Mesendoderm (in vitro differentiated cells): ENCODE results near the gene TNFRSF1B.

Source experiments
- DNase-seq: peaks from one replicate; pipeline ENCODE4 v3.0.0; 2013
- H2AK5ac ChIP-seq: 2 replicates; pipeline ENCODE4 v1.6.1; 2013; ENCODE audit warnings: low read length, inconsistent platforms
- H2BK120ac ChIP-seq: 2 replicates; pipeline ENCODE4 v1.6.1; 2013; ENCODE audit warnings: low read depth, mild to moderate bottlenecking, low read length, moderate library complexity, mixed read lengths
- H2BK15ac ChIP-seq: replicated peaks from 2 replicates; pipeline ENCODE4 v1.6.1; 2013; ENCODE audit warnings: low read depth, mild to moderate bottlenecking, moderate library complexity
- H2BK5ac ChIP-seq: 2 replicates; pipeline ENCODE4 v1.6.1; 2013; ENCODE audit warnings: low read length, inconsistent platforms
- H3K18ac ChIP-seq: 2 replicates; pipeline ENCODE4 v1.6.1; 2013; ENCODE audit warnings: mild to moderate bottlenecking, low read length, mixed read lengths
- H3K23ac ChIP-seq: one replicate; pipeline ENCODE4 v1.6.1; 2013; ENCODE audit warnings: low read length
- H3K27ac ChIP-seq: 2 replicates; pipeline ENCODE4 v1.5.1; 2013; ENCODE audit warnings: low read depth, mild to moderate bottlenecking, inconsistent platforms, low read length, moderate library complexity
- H3K27me3 ChIP-seq: 2 replicates; pipeline ENCODE4 v1.6.1; 2013; ENCODE audit warnings: low read length, control low read depth, mild to moderate bottlenecking, inconsistent platforms; ENCODE audit not compliant: insufficient read depth, poor library complexity
- H3K36me3 ChIP-seq: 2 replicates; pipeline ENCODE4 v1.6.1; 2013; ENCODE audit warnings: low read length, inconsistent platforms; ENCODE audit not compliant: control insufficient read depth, insufficient read depth
- H3K4ac ChIP-seq: one replicate; pipeline ENCODE4 v1.6.1; 2013; ENCODE audit warnings: low read depth, mild to moderate bottlenecking, low read length, moderate library complexity
- H3K4me1 ChIP-seq: 2 replicates; pipeline ENCODE4 v1.6.1; 2013; ENCODE audit warnings: low read depth, low read length, inconsistent platforms; ENCODE audit not compliant: control insufficient read depth
- H3K4me2 ChIP-seq: 2 replicates; pipeline ENCODE4 v1.6.1; 2013; ENCODE audit warnings: low read length
- H3K4me3 ChIP-seq: 2 replicates; pipeline ENCODE4 v1.5.1; 2013; ENCODE audit warnings: mild to moderate bottlenecking, low read length
- H3K56ac ChIP-seq: one replicate; pipeline ENCODE4 v1.6.1; 2013; ENCODE audit warnings: low read length
- H3K79me1 ChIP-seq: 2 replicates; pipeline ENCODE4 v1.6.1; 2013; ENCODE audit warnings: low read length, inconsistent platforms
- H3K79me2 ChIP-seq: 2 replicates; pipeline ENCODE4 v1.6.1; 2013; ENCODE audit warnings: mild to moderate bottlenecking, low read length; ENCODE audit not compliant: control insufficient read depth, insufficient read depth
- H3K9ac ChIP-seq: 2 replicates; pipeline ENCODE4 v1.6.1; 2013; ENCODE audit warnings: low read length, inconsistent platforms
- H4K5ac ChIP-seq: one replicate; pipeline ENCODE4 v1.6.1; 2013; ENCODE audit warnings: low read length
- H4K8ac ChIP-seq: one replicate; pipeline ENCODE4 v1.6.1; 2013; ENCODE audit warnings: low read depth, mild to moderate bottlenecking, control low read depth, low read length, moderate library complexity
- WGBS: extraction: QIAGEN DNeasy Blood & Tissue Kit; methylation state at CpG from one replicate; pipeline ENCODE4 v1.1.7; 2013; ENCODE audit warnings: low lambda C conversion rate, missing lambda C conversion rate; ENCODE audit not compliant: insufficient coverage; ENCODE audit errors: extremely low coverage; 5-methylcytosine and 5-hydroxymethylcytosine counted together

TNFRSF1B gene

DNA sequence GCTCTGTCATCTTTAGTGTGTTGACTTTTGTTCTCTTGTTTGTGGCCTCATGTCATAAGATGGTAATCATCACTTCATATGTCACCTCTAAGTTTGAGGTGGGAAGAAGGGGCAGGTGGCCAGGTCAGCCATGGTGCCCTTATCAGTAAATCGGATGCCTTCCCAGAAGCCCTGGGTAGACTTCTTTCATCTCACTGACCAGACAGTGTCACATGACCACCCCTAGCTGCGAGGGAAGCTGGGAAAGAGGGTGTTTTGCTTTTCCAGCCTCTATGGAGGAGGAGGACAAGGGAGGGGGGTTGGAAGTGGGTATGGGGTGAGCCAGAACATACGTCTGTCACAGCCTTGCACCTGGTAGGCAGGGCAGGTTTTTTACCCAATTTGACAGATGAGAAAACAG, 28.6 kb downstream of the TNFRSF1B start:
- H3K4me3 ChIP-seq: no peak overlapping the region
- no peaks in the 10 kb centered on the region for H3K4me1 ChIP-seq
- H3K4me2 ChIP-seq: no peak overlapping the region
- H2BK15ac ChIP-seq: no peak overlapping the region
- no peak overlapping the region for H2BK5ac ChIP-seq
- no peaks in the 10 kb centered on the region for H3K79me1 ChIP-seq
- no peak overlapping the region for H3K27ac ChIP-seq
- no peak overlapping the region for H2AK5ac ChIP-seq
- H3K4ac ChIP-seq: no peak overlapping the region
- H3K27me3 ChIP-seq: no peaks in the 10 kb centered on the region
- no peaks in the 10 kb centered on the region for H3K79me2 ChIP-seq
- H3K56ac ChIP-seq: no peak overlapping the region
- H2BK120ac ChIP-seq: no peak overlapping the region
- no CpG with 5 or more reads among the region's 3 CpGs for WGBS
- H3K23ac ChIP-seq: no peak overlapping the region
- no peak overlapping the region for H3K9ac ChIP-seq
- H3K36me3 ChIP-seq: no peaks in the 10 kb centered on the region
- no peak overlapping the region for H4K5ac ChIP-seq
- no peak overlapping the region for H3K18ac ChIP-seq
- H4K8ac ChIP-seq: no peak overlapping the region
- no peak for DNase-seq

GRCh38 chr1:12196641-12197482, 30.1 kb downstream of the TNFRSF1B start:
- H2BK120ac ChIP-seq: no peak overlapping the region
- no peak overlapping the region for H3K56ac ChIP-seq
- H3K79me1 ChIP-seq: no peaks in the 10 kb centered on the region
- H3K4me2 ChIP-seq: no peak overlapping the region
- H2AK5ac ChIP-seq: no peak overlapping the region
- no peak overlapping the region for H3K4me3 ChIP-seq
- H3K4me1 ChIP-seq: no peaks in the 10 kb centered on the region
- H3K27ac ChIP-seq: no peak overlapping the region
- H3K27me3 ChIP-seq: no peaks in the 10 kb centered on the region
- H3K36me3 ChIP-seq: no peaks in the 10 kb centered on the region
- DNase-seq: peak; percentile 85
- H3K4ac ChIP-seq: no peak overlapping the region
- no peak overlapping the region for H4K5ac ChIP-seq
- H3K23ac ChIP-seq: no peak overlapping the region
- no peak overlapping the region for H3K9ac ChIP-seq
- no peak overlapping the region for H2BK5ac ChIP-seq
- no peaks in the 10 kb centered on the region for H3K79me2 ChIP-seq
- no CpG with 5 or more reads among the region's 20 CpGs for WGBS
- no peak overlapping the region for H3K18ac ChIP-seq
- H2BK15ac ChIP-seq: no peak overlapping the region
- H4K8ac ChIP-seq: no peak overlapping the region

DNA sequence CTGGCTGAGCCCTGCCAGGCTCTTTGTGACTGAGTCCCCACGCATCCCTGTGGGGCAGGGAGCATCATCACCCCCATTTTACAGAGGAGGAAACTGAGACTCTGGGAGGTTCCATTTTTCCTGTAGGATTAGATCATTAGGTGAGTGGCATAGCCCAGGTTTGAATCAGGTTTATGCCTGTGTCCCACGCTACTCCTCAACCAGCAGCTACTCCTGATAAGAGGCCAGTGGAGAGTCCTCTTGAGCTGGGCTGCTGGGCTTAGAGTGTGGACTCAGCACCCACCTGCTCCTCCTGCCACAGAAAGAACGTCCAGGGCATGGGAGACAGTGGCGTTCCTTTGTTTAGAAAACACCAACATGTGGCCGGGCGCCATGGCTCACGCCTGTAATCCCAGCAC, 30.7 kb downstream of the TNFRSF1B start:
- H3K79me2 ChIP-seq: no peaks in the 10 kb centered on the region
- H2AK5ac ChIP-seq: no peak overlapping the region
- H2BK120ac ChIP-seq: no peak overlapping the region
- no CpG with 5 or more reads among the region's 7 CpGs for WGBS
- no peak overlapping the region for H3K56ac ChIP-seq
- no peak overlapping the region for H4K5ac ChIP-seq
- H3K4me2 ChIP-seq: no peak overlapping the region
- no peaks in the 10 kb centered on the region for H3K79me1 ChIP-seq
- H2BK15ac ChIP-seq: no peak overlapping the region
- H3K36me3 ChIP-seq: no peaks in the 10 kb centered on the region
- DNase-seq: no peak
- no peak overlapping the region for H3K18ac ChIP-seq
- no peak overlapping the region for H3K4me3 ChIP-seq
- H2BK5ac ChIP-seq: no peak overlapping the region
- H3K4me1 ChIP-seq: no peaks in the 10 kb centered on the region
- H4K8ac ChIP-seq: no peak overlapping the region
- no peak overlapping the region for H3K9ac ChIP-seq
- H3K27ac ChIP-seq: no peak overlapping the region
- no peak overlapping the region for H3K23ac ChIP-seq
- H3K4ac ChIP-seq: no peak overlapping the region
- H3K27me3 ChIP-seq: no peaks in the 10 kb centered on the region

- Histone ChIP-seq H3K27ac (no peak overlapping the region), H2BK5ac (no peak overlapping the region), H3K4me2 (no peak overlapping the region), H3K18ac (no peak overlapping the region), H3K56ac (no peak overlapping the region), H3K79me2 (no peaks in the 10 kb centered on the region), H4K5ac (no peak overlapping the region), H3K36me3 (no peaks in the 10 kb centered on the region), H4K8ac (no peak overlapping the region), H3K4ac (no peak overlapping the region), H3K4me1 (peaks cover 3% of the 10 kb centered on the region), H3K4me3 (no peak overlapping the region), H3K9ac (no peak overlapping the region), H2AK5ac (no peak overlapping the region), H3K23ac (no peak overlapping the region), H3K79me1 (no peaks in the 10 kb centered on the region), H3K27me3 (no peaks in the 10 kb centered on the region), H2BK120ac (no peak overlapping the region), H2BK15ac (no peak overlapping the region)
- DNase-seq: no peak
- no CpG with 5 or more reads among the region's 7 CpGs for WGBS
Observed at GRCh38 chr1:12200208-12200607, 33.4 kb downstream of the TNFRSF1B start.

DNA sequence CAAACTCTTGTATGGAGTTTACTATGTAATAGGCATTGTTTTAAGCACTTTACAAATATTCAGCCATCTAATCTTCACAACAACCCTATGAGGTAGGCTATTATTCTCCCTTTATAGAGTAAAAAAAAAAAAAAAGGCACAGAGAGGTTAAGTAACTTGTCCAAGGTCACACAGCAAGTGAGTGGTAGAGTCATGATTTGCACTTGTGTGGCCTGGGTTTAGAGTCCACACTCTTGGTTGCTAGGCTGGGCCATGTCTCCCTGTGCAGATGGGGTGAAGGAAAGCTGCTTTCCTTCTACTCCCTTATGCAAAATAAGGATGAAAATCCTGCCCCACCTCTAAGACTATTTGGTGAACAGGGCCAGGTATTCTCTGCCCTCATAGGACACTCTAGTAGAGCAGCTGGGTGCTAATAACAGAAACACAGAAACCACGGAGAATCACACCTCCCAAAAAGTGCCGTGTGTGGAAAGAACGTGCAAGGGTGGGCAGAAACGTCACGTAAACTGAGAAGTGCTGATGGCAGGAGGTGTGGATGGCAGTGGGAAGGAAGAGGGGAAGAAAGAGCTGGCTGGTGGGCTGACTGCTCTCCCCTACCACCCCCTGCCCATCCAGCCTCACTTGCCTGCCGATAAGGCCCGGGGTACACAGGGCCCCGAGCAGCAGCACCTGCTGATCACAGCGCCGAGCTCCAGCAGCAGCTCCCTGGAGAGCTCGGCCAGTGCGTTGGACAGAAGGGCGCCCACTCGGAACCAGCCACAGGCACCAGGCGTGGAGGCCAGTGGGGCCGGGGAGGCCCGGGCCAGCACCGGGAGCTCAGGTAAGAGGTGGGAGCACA, 34.8 kb downstream of the TNFRSF1B start:
- Histone ChIP-seq H3K4me3 (no peak overlapping the region), H3K23ac (no peak overlapping the region), H3K27ac (no peak overlapping the region), H2AK5ac (no peak overlapping the region), H3K79me1 (no peaks in the 10 kb centered on the region), H3K36me3 (no peaks in the 10 kb centered on the region), H3K4ac (no peak overlapping the region), H4K5ac (no peak overlapping the region), H3K4me1 (peaks cover 3% of the 10 kb centered on the region), H2BK120ac (no peak overlapping the region), H3K9ac (no peak overlapping the region), H2BK5ac (no peak overlapping the region), H3K18ac (no peak overlapping the region), H3K79me2 (no peaks in the 10 kb centered on the region), H2BK15ac (no peak overlapping the region), H4K8ac (no peak overlapping the region), H3K56ac (no peak overlapping the region), H3K27me3 (no peaks in the 10 kb centered on the region), H3K4me2 (no peak overlapping the region)
- WGBS: no CpG with 5 or more reads among the region's 18 CpGs
- no peak for DNase-seq
